GM18508 (cell line): ENCODE data around the gene C1orf21.

Experiments used
- ATAC-seq: cut with Tn5 transposase; IDR thresholded peaks from one replicate; pipeline ENCODE4 v1.9.1; 2021; ENCODE audit warnings: moderate number of reproducible peaks; ENCODE audit not compliant: insufficient read depth, unreplicated experiment

The C1orf21 gene

DNA sequence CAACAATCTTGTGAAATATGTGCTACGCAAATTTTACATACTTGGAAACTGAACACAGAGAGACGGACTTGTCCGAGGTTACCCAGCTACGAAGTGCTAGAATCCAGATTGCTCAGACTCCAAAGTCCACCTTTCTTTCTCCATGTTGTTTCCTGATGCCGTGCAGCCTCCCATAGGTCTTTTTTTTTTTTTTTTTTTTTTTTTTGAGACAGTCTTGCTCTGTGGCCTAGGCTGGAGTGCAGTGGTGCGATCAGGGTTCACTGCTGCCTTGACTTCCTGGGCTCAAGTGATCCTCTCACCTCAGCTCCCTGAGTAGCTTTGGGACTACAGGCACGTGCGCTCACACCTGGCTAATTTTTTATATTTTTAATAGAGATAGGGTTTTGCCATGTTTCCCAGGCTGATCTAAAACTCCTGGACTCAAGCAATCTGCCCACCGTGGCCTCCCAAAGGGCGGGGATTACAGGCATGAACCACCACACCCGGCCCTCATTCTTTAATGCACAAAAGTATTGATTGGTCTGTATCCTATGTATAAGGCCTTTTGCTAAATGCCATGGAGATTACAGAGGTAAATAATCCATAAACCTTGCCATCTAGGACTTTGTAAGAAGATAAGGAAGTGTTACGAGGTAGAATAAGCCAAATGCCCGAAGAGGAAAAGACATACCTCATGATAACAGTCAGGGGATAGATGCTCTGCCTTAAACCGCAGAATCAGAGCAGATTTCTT is 92.8 kb downstream of the C1orf21 start:
- no peak for ATAC-seq

GRCh38 chr1:184480736-184481135 is 93.9 kb downstream of the C1orf21 start:
- no peak for ATAC-seq

DNA sequence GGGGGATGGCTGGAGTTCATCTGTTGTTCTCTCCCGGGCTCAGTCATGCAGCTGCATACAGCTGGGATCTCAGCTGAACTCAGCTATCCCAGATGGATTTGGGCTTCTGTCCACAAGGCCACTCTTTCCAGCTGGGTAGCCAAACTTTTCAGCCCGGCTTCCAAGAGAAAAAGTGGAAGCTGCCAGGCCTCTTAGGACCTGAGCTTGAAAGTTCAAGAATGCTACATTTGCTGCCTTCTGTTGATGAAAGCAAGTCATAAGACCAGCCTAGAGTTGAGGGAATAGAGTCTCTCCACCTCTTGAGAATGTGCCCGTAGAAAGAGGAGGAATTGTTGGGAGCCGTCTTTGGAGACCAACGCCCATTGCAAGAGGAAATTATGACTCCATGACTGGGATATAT is 95.3 kb downstream of the C1orf21 start:
- ATAC-seq, result no peak

DNA sequence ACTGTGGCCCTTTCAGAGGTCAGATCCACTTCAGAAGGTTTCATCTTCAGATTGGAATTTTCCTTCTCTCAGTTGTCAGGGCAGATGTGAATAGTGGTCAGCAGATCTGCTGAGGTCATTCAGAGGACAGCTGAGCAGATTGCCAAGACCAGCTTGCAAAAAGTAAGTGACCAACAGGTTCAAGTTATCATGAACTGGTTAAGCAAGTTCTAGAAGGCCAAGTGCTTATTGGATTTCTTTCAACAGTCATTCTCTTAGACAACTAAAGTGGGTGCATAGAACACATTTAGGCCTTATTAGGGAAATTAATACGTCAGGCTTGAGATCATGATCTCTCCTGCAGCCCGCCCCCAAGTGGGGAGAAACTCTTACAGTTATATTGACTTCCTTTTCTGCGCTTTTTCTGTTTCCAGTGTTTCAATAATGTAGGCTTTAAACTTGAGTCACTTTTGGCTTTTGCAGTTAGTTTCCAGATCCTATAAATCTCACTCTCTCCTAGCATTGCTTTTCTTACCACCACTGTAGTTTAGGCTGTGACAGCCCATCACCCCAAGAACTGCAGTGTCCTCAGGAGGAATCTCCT is 96.4 kb downstream of the C1orf21 start:
- no peak for ATAC-seq

- ATAC-seq, result no peak
Measured at GRCh38 chr1:184485751-184486723, 99.2 kb downstream of the C1orf21 start.

DNA sequence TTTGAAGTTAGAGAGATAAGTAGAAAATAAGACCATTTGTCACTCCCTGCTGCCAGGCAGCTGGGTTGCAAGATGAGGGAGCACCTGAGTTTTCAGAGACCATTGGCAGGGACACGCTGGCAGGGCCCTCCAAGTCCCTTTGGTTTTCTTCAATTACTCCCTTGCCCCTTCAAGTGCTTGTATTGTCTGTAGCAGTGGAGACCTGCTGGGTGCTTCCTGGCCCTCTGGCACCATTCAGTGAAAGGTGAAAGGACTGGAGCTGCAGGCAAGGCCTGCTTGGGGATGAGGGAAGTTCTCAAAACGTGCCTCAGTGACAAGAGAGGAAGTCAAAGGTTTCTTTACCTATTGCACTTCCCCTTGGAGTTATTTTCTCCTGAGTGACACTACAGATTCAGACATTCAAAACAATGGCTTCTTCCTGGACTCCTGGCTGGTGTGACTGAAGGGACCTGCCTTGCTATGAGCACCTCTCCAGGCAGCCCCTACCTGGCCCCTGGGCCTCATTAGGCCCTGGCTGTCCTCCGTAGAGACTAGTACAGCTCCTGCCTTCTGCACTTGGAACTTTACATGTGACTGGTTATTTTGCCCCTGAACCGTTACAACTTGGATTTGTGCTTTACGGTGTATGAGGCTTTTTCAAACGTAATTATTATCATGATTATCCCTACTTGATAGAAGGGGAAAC is 100.1 kb downstream of the C1orf21 start:
- no peak for ATAC-seq

DNA sequence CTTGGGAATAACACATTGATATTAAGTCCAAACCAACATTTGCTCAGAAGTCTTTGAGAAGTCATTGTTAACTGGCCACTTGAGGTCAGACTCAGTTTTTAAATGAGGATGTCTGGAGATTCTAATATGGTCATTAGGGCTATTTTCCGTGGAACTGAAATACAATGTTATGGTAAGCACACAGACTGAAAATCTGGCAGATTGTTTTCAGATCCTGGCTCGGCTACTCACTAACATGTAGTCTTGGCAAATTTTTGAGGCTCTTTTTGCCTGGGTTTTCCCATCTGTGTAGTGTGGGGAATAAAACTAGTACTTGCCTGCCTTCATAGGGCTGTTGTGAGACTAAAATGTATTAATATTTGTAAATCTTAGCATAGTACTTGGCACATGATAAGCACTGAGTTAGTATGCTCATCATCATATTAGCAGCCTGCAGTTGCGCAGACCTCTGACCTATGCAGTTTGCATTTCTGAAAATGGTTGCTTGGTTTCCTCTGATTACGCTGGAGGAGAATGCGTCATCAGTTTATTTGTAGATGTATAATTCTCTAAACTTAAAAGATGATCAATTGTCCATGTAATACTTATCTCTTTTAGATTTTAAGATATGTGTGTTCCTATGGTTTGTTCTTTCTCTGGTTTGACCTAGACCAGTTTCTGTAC is 100.8 kb downstream of the C1orf21 start:
- ATAC-seq, result no peak

DNA sequence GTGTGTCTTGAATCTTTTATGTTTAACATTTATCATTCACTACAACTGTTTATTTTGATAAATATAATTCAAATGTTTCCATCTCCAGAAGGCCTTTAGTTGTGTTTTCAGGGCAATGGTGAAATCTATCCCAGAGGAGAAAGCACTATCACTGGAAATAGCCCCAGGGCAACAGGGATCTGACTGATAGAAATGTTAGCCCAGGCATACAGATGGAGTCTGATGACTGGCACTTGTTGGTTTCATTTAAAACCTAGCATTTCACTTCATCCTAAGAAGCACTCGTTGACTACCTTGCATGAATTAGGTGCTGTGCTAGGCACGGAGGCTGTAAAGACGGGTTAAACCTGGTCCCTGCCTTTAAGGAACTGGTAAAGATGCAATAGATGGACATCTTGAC is 103.1 kb downstream of the C1orf21 start:
- no peak for ATAC-seq

DNA sequence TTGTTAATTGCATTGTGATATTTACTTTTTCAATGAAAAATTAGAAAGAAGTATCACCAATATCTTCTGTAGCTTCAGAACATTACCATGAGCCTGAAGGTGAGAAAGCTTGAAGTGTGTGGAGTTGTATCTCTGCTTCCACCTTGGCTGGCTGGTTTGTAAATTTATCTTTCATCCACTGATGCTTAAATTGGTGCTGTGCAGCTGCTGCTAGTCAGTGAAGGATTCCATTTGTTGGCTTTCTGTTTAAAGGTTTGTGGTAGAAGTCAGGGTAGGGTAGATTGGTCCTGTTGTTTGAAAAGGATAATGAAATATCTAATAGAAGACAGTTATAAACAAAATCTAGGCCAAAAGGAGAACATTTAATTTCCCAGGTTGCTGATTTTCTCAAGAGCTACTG is 105.7 kb downstream of the C1orf21 start:
- ATAC-seq, result no peak

DNA sequence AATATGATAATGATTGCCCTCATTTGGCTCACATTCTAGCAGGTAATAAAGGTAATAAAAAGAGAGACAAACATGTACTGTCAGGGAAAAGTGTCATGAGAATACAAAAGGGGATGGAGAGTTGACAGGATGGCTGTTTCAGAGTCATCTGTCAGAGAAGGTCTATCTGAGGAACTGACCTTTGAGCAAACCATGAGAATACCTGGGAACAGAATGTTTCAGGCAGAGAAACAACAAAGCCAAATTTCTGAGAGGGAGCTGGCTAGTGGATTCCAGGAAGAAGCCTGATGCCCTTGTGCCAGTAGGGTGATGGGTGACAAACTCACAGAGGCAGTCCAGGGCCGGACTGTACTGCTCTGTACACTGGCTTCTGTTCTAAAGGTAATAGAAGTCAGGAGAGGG is 107.2 kb downstream of the C1orf21 start:
- ATAC-seq, result no peak

- ATAC-seq, result peak; percentile 44
Measured at GRCh38 chr1:184494929-184495328, 108.1 kb downstream of the C1orf21 start.

- no peak for ATAC-seq
Measured at GRCh38 chr1:184497959-184498723, 111.3 kb downstream of the C1orf21 start.

- no peak for ATAC-seq
Measured at GRCh38 chr1:184499616-184500015, 112.8 kb downstream of the C1orf21 start.

GRCh38 chr1:184502161-184502560 is 115.3 kb downstream of the C1orf21 start:
- no peak for ATAC-seq

DNA sequence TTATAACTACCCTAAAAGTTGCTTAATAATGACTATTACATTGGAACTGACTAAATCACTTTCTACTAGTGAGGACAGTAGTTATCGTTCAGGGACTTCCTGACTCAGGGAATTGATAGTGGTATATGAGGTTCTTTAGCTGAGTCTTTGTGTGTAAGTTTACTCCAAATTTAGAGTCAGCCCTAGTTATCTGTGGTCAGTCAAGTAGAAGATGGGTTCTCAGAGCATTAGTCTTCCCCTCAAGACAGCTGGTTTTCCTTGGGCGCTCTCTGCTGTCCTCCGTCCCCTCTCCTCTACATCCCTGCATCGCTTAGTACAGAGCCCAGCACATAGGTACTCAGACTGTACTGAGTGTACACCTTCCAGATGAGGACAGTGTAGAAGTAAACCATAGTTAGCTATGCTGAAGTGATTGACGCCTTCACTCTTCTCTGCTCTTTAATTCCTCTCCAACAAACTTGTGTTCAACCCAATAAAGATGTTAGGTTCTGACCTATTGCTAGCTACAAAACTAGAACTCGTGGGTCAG is 116.5 kb downstream of the C1orf21 start:
- ATAC-seq, result no peak

DNA sequence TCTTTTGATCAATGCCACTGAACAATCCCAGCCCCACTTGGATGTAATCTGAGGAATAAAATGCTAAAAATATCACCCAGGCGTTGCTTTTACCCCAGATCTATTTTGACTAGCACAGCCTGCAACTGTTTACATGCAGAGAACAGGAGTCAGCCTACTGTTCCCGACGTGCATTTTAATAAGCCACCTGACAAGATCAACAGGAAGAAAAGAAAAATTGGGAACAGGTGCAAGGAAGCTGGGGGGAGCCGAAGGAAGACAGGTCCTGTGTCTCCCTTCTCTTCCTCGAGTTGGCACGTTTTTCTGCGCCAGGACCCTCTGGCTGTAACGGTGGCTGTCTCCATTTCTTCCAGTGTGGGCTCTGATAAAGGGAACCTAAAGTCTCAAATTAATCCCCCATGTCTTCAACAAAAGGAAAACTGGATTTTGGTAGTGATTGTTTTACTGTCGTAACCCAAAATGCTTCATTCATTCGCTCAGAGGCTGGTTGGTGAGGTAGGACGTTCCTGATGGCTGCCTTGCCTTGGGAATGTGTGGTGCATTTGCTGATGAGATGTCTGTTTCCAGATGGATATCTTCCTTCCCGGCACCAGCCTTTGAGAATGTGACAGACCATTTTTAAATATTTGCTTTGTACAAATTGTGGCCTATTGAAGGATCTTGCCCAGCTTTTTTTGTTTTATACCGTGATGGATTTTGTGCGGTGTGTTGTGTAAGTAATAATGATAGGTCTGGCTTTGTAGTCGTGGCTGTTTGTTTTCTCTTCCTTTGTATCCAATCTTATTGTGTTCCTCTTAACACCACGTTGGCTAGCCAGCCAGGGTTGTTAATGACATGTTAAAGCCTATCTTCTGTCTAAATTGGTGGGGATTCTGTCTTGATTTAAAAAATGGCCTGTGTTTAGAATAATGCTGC is 117.5 kb downstream of the C1orf21 start:
- ATAC-seq, result no peak

DNA sequence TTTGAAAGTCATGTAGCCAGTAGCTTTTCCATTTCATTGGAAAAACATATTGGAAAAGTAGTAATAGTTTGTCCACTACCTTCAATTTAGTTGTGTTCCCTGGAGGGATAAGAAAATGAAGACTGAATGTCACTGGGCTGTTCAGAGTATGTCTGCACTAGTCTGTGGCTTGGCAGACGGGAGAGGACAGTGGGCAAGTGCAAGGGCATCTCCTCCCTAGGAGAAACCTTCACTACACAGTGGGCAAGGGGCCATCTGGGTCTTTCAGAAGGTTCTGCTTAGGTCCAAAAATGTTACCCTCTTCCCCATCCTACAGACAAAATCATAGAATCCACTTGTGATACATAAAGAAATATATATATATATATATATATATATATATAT is 118.1 kb downstream of the C1orf21 start:
- no peak for ATAC-seq

GRCh38 chr1:184506481-184506880 is 119.7 kb downstream of the C1orf21 start:
- no peak for ATAC-seq
